Measurements from ENCODE around the gene ZBP1.

DNA sequence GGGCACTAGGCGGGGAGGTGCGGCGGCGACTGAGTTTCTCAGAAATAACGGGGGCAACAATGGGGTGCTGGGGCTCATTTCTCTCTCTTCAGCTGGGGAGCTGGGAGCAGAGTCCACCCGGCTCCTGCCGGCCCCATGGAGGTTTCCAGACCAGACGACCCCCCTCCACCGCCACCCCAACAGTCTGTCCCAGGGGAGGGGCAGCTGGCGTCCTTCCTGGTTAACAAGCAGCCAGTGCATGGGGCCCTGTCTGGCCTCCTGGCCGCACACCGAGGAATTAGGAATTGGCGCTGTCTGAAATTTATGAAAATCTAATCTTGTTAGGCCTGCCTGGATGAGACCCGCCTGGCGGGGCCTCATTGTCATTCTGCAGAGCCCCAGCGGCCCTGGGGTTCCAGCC, 47.2 kb upstream of the ZBP1 start:
- TF ChIP-seq, protein P1, sequence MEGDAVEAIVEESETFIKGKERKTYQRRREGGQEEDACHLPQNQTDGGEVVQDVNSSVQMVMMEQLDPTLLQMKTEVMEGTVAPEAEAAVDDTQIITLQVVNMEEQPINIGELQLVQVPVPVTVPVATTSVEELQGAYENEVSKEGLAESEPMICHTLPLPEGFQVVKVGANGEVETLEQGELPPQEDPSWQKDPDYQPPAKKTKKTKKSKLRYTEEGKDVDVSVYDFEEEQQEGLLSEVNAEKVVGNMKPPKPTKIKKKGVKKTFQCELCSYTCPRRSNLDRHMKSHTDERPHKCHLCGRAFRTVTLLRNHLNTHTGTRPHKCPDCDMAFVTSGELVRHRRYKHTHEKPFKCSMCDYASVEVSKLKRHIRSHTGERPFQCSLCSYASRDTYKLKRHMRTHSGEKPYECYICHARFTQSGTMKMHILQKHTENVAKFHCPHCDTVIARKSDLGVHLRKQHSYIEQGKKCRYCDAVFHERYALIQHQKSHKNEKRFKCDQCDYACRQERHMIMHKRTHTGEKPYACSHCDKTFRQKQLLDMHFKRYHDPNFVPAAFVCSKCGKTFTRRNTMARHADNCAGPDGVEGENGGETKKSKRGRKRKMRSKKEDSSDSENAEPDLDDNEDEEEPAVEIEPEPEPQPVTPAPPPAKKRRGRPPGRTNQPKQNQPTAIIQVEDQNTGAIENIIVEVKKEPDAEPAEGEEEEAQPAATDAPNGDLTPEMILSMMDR (IDR thresholded peaks at IDR 0.05), result no peak
- TF ChIP-seq POLR2A (IDR thresholded peaks at IDR 0.05), result no peak

Data from right lobe of liver (tissue), 4 donors.